DOHH2 (cell line): Measurements from ENCODE around the gene PLEKHG5.
"Not testable (repeated sequence)": the region's sequence is repeated elsewhere in the genome, so short reads cannot be mapped to it uniquely, and the experiment has no call there.

Experiments
- H3F3A ChIP-seq: fragments of 200-600 bp; sonication (generic), shearing (Covaris generic); 2 replicates; pipeline ENCODE4 v1.6.0; 2016; ENCODE audit warnings: antibody characterized with exemption, mild to moderate bottlenecking; ENCODE audit not compliant: control insufficient read depth, insufficient read depth
- H3K27ac ChIP-seq: fragments of 200-600 bp; sonication (generic); 2 replicates; pipeline ENCODE4 v1.5.1; 2014; ENCODE audit warnings: low read depth, mild to moderate bottlenecking, low read length, moderate library complexity
- H3K27me3 ChIP-seq: fragments of 200-600 bp; sonication (generic); 2 replicates; pipeline ENCODE4 v1.6.1; 2014; ENCODE audit warnings: mild to moderate bottlenecking, low read length, mixed read lengths; ENCODE audit not compliant: control insufficient read depth
- H3K36me3 ChIP-seq: fragments of 200-600 bp; sonication (generic); 2 replicates; pipeline ENCODE4 v1.6.1; 2014; ENCODE audit warnings: mild to moderate bottlenecking, low read length, moderate library complexity, mixed read lengths; ENCODE audit not compliant: control insufficient read depth
- H3K4me1 ChIP-seq: fragments of 200-600 bp; sonication (generic); 2 replicates; pipeline ENCODE4 v1.6.1; 2014; ENCODE audit warnings: mild to moderate bottlenecking, low read length, mixed read lengths; ENCODE audit not compliant: control insufficient read depth
- H3K4me2 ChIP-seq: fragments of 200-600 bp; sonication (generic); 2 replicates; pipeline ENCODE4 v1.6.0; 2014; ENCODE audit warnings: mild to moderate bottlenecking, low read length, moderate library complexity
- H3K4me3 ChIP-seq: fragments of 200-600 bp; sonication (generic); 2 replicates; pipeline ENCODE4 v1.5.1; 2014; ENCODE audit warnings: mild to moderate bottlenecking, low read length, mixed read lengths
- H3K79me2 ChIP-seq: fragments of 200-600 bp; sonication (generic); 2 replicates; pipeline ENCODE4 v1.6.1; 2014; ENCODE audit warnings: mild to moderate bottlenecking, low read length, mixed read lengths; ENCODE audit not compliant: control insufficient read depth
- H3K9me2 ChIP-seq: fragments of 200-600 bp; sonication (generic); replicated peaks from 2 replicates; pipeline ENCODE4 v1.6.1; 2014; ENCODE audit warnings: mild to moderate bottlenecking, low read length, mixed read lengths; ENCODE audit not compliant: control insufficient read depth
- H3K9me3 ChIP-seq: fragments of 200-600 bp; sonication (generic); 2 replicates; pipeline ENCODE4 v1.6.1; 2014; ENCODE audit warnings: antibody characterized with exemption, low read length, mixed read lengths; ENCODE audit not compliant: control insufficient read depth, insufficient read depth
- H4K20me1 ChIP-seq: fragments of 200-600 bp; sonication (generic); 2 replicates; pipeline ENCODE4 v1.6.0; 2014; ENCODE audit warnings: low read depth, mild to moderate bottlenecking, antibody characterized with exemption, low read length, moderate library complexity; ENCODE audit not compliant: control insufficient read depth, insufficient read depth
- EZH2phosphoT487 ChIP-seq: fragments of 200-600 bp; sonication (generic); IDR thresholded peaks from 2 replicates; pipeline ENCODE4 v1.6.1; 2017; ENCODE audit warnings: borderline replicate concordance, mild to moderate bottlenecking, antibody characterized with exemption, low read length, moderate library complexity, mixed read lengths
- TF ChIP-seq, protein P1 (sequence below): fragments of 200-600 bp; sonication (generic); IDR thresholded peaks from one replicate; pipeline ENCODE4 v1.5.1; 2014; ENCODE audit warnings: antibody characterized with exemption, mild to moderate bottlenecking, low read depth, low read length; ENCODE audit not compliant: poor library complexity, severe bottlenecking

The PLEKHG5 gene

GRCh38 chr1:6495041-6495441 is 3.6 kb upstream of the PLEKHG5 start:
- Histone ChIP-seq H3K4me3 (no peak overlapping the region), H3K4me2 (no peak overlapping the region), H3K4me1 (peaks cover 16% of the 10 kb centered on the region), H3K79me2 (no peaks in the 10 kb centered on the region), H4K20me1 (no peaks in the 10 kb centered on the region), H3K9me3 (no peaks in the 10 kb centered on the region), H3K27me3 (peaks cover 22% of the 10 kb centered on the region), H3K36me3 (no peaks in the 10 kb centered on the region), H3K27ac (no peak overlapping the region), H3K9me2 (no peaks in the 10 kb centered on the region), H3F3A (peaks cover 10% of the 10 kb centered on the region)
- TF ChIP-seq, protein P1, sequence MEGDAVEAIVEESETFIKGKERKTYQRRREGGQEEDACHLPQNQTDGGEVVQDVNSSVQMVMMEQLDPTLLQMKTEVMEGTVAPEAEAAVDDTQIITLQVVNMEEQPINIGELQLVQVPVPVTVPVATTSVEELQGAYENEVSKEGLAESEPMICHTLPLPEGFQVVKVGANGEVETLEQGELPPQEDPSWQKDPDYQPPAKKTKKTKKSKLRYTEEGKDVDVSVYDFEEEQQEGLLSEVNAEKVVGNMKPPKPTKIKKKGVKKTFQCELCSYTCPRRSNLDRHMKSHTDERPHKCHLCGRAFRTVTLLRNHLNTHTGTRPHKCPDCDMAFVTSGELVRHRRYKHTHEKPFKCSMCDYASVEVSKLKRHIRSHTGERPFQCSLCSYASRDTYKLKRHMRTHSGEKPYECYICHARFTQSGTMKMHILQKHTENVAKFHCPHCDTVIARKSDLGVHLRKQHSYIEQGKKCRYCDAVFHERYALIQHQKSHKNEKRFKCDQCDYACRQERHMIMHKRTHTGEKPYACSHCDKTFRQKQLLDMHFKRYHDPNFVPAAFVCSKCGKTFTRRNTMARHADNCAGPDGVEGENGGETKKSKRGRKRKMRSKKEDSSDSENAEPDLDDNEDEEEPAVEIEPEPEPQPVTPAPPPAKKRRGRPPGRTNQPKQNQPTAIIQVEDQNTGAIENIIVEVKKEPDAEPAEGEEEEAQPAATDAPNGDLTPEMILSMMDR, result no peak
- TF ChIP-seq EZH2phosphoT487, result no peak

GRCh38 chr1:6494627-6495026 is 3.2 kb upstream of the PLEKHG5 start:
- no peaks in the 10 kb centered on the region for H3K9me3 ChIP-seq
- H3K4me3 ChIP-seq, result no peak overlapping the region
- H3K4me2 ChIP-seq, result no peak overlapping the region
- H3K27me3 ChIP-seq, result peaks cover 22% of the 10 kb centered on the region
- TF ChIP-seq, protein P1, result no peak
- no peak for TF ChIP-seq EZH2phosphoT487
- peaks cover 10% of the 10 kb centered on the region for H3F3A ChIP-seq
- H4K20me1 ChIP-seq, result no peaks in the 10 kb centered on the region
- H3K79me2 ChIP-seq, result no peaks in the 10 kb centered on the region
- H3K9me2 ChIP-seq, result no peaks in the 10 kb centered on the region
- no peak overlapping the region for H3K27ac ChIP-seq
- no peaks in the 10 kb centered on the region for H3K36me3 ChIP-seq
- H3K4me1 ChIP-seq, result peaks cover 16% of the 10 kb centered on the region

DNA sequence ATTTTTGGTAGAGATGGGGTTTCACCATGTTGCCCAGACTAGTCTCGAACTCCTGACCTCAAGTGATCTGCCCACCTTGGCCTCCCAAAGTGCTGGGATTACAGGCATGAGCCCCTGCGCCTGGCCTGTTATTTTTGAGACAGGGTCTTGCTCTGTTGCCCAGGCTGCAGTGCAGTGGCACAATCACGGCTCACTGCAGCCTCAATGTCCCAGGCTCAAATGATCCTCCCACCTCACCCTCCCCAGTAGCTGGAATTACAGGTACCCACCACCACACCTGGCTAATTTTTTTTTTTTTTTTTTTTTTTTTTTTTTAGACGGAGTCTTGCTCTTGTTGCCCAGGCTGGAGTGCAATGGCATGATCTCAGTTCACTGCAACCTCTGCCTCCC is 2.4 kb upstream of the PLEKHG5 start:
- not testable (repeated sequence) for H3K9me2 ChIP-seq, H3K36me3 ChIP-seq, H3K4me2 ChIP-seq, H3K27ac ChIP-seq, H3K79me2 ChIP-seq, H3K9me3 ChIP-seq, H4K20me1 ChIP-seq, H3K4me3 ChIP-seq, H3F3A ChIP-seq
- H3K27me3 ChIP-seq, result peaks cover 22% of the 10 kb centered on the region
- peaks cover 16% of the 10 kb centered on the region for H3K4me1 ChIP-seq

DNA sequence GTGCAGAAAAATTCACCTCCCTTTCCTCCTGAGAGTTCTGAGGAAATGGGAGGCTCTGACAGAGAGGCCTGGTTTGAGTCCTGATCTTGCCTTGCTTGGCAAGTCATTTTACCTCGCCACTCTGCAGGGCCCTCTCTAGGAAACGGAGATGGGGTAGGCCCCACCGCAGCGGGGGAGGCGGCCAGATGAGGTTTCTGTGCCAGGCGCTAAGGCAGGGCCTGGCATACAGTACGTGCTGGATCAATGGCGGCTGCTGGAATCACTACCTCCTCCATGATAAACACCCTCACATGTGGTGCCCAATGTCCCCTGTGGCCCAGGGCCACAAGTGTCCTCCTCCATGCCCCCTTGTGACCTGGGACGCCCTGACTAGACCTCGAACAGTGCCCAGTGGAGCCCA is 499 bp upstream of the PLEKHG5 start:
- Histone ChIP-seq H3K9me2 (no peaks in the 10 kb centered on the region), H3K9me3 (no peaks in the 10 kb centered on the region), H3K27me3 (peaks cover 13% of the 10 kb centered on the region), H3K36me3 (no peaks in the 10 kb centered on the region), H3K4me2 (peak overlapping the region; percentile 91), H3K27ac (no peak overlapping the region), H3K79me2 (no peaks in the 10 kb centered on the region), H3K4me3 (peak overlapping the region; percentile 85), H3F3A (peaks cover 10% of the 10 kb centered on the region), H4K20me1 (no peaks in the 10 kb centered on the region), H3K4me1 (peaks cover 13% of the 10 kb centered on the region)
- TF ChIP-seq, protein P1, result no peak
